ENCODE data around the gene ZBP1. TPM values are rescaled to one million over a fixed set of nuclear protein-coding genes. Genes with fewer than 3 reads are reported as not detected.

The ZBP1 gene
- total RNA-seq, 3 donors from 2014 or later: 1.8 to 12.8 (median 3.6) TPM

DNA sequence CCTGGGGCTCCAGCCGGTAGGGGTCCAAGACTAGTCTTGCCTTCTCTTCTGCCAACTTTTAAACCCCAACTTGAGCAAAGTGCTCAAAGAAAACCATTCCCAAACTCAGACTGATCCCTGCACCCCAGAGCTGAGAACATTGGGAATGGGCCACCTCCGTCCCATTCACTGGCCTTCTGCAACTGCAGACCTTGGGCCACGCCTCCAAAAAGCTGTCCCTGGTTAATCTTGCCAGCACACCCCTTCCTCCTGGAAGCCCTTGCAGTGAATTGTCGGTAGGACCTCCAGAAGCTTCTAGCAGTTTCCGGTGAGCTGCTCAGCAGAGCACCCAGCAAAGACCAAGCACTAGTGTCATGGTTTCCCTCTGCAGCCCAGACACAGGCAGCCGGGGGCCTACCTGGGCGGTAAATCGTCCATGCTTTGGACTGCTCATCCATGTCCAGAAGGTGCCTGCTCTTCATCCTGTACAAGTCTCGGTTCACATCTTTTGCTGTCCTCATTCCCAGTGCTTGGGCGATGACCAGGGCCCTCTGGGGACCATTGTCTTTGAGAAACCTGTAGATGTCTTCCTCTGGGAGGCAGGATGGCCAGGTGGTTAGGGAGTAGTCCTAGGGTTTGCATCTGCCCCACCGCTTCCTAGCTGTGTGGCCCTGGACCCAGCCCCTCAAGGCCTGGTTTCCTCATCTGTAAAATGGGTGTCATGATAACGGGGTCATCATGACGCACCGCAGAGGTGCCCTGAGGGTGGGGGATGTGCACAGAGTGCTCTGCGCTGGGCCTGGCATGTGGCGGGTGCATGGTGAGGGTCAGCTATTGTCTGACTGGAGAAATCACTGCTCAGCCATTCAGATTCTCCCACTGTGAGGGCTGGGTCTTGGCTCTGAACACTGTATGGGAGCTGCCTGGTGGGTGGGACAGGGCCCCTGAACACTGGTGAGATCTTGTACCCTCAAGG, 5.5 kb downstream of the ZBP1 start:
- Histone ChIP-seq H3K4me3 (no peak overlapping the region), H3K4me1 (ENCODE audit: low read depth) (no peaks in the 10 kb centered on the region), H3K9me3 (no peaks in the 10 kb centered on the region), H3K36me3 (ENCODE audit: low read depth) (no peaks in the 10 kb centered on the region)
- DNase-seq (no peak), ATAC-seq (no peak)
- intact Hi-C loops (cut with DNase I, micrococcal nuclease): no loop called here
- TF ChIP-seq, protein P1, sequence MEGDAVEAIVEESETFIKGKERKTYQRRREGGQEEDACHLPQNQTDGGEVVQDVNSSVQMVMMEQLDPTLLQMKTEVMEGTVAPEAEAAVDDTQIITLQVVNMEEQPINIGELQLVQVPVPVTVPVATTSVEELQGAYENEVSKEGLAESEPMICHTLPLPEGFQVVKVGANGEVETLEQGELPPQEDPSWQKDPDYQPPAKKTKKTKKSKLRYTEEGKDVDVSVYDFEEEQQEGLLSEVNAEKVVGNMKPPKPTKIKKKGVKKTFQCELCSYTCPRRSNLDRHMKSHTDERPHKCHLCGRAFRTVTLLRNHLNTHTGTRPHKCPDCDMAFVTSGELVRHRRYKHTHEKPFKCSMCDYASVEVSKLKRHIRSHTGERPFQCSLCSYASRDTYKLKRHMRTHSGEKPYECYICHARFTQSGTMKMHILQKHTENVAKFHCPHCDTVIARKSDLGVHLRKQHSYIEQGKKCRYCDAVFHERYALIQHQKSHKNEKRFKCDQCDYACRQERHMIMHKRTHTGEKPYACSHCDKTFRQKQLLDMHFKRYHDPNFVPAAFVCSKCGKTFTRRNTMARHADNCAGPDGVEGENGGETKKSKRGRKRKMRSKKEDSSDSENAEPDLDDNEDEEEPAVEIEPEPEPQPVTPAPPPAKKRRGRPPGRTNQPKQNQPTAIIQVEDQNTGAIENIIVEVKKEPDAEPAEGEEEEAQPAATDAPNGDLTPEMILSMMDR (IDR thresholded peaks at IDR 0.05): no peak

- DNase-seq: peak in 1 of 3 donors; percentile 40
- intact Hi-C loops (cut with DNase I, micrococcal nuclease): no loop called here
- TF ChIP-seq, protein P1 (IDR thresholded peaks at IDR 0.05): no peak
Observed at GRCh38 chr20:57613481-57613921, 6.7 kb downstream of the ZBP1 start.

DNA sequence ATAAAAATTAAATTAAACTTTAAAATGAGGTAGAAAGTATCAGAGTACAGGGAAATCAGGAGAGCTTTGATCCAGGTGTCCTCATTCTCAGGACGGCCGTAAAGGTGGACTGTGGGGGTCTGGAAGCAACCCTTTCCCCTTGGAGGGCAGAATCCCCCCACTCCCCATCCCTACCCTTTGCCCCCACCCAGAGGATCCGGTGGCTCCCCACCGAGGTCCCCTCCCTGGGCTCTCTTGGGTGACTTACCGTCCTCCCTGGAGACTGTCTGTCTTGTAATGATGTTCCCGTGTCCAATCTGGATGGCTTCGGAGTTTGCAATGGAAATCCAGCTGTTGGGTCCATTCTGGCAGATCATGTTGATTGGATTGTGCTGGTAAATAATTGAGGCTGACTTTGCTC, 7.3 kb downstream of the ZBP1 start:
- H3K4me3 ChIP-seq: no peak overlapping the region
- DNase-seq (no peak), ATAC-seq (no peak)
- no peaks in the 10 kb centered on the region for H3K36me3 ChIP-seq (ENCODE audit: low read depth)
- intact Hi-C loops (cut with DNase I, micrococcal nuclease): no loop called here
- no peaks in the 10 kb centered on the region for H3K9me3 ChIP-seq
- TF ChIP-seq, protein P1 (IDR thresholded peaks at IDR 0.05): no peak
- H3K4me1 ChIP-seq (ENCODE audit: low read depth): no peaks in the 10 kb centered on the region

More at GRCh38 chr20:57613481-57613921, 6.7 kb downstream of the ZBP1 start:
- Histone ChIP-seq H3K36me3 (ENCODE audit: low read depth) (no peaks in the 10 kb centered on the region), H3K4me3 (no peak overlapping the region), H3K4me1 (ENCODE audit: low read depth) (no peaks in the 10 kb centered on the region), H3K9me3 (no peaks in the 10 kb centered on the region)
- ATAC-seq: no peak

DNA sequence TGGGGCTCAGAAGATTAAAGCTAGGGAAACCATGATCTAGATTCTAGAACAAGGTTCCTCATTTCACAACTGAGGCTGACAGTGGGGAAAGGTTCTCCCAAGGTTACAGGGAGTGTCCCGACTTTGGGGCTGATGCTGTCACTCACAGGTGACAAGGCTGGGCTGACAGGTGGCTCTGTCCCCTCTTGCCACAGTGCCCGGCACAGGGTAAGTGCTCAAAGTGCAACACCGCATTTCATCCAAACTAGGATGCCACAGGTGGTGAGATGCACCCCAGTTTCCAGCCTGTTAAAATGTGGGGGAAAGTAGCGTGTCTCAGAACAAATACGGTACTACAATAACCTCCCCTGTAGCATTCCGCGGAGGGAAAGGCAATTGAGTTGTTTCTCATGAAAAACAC, 7.8 kb downstream of the ZBP1 start:
- no peak overlapping the region for H3K4me3 ChIP-seq
- TF ChIP-seq, protein P1 (IDR thresholded peaks at IDR 0.05): no peak
- DNase-seq (no peak), ATAC-seq (no peak)
- no peaks in the 10 kb centered on the region for H3K9me3 ChIP-seq
- no peaks in the 10 kb centered on the region for H3K36me3 ChIP-seq (ENCODE audit: low read depth)
- H3K4me1 ChIP-seq (ENCODE audit: low read depth): no peaks in the 10 kb centered on the region
- intact Hi-C loops (cut with DNase I, micrococcal nuclease): no loop called here

- Histone ChIP-seq H3K4me1 (ENCODE audit: low read depth) (no peaks in the 10 kb centered on the region), H3K4me3 (no peak overlapping the region), H3K36me3 (ENCODE audit: low read depth) (no peaks in the 10 kb centered on the region), H3K9me3 (no peaks in the 10 kb centered on the region)
- peak in 1 of 3 donors; percentile 39 for DNase-seq
- intact Hi-C loops (cut with DNase I, micrococcal nuclease): no loop called here
- TF ChIP-seq, protein P1 (IDR thresholded peaks at IDR 0.05): no peak
- ATAC-seq: peak; percentile 25
Observed at GRCh38 chr20:57611586-57612311, 8.5 kb downstream of the ZBP1 start.

Measured in mucosa of descending colon (tissue), 3 donors.